ENCODE measurements around the gene PARG.
A peak's percentile ranks its signal among the peaks of the same experiment; 100 is the strongest.
"Not testable (repeated sequence)": the region's sequence is repeated elsewhere in the genome, so short reads cannot be mapped to it uniquely, and the experiment has no call there.

The PARG gene

GRCh38 chr10:49941447-49942338 is at the start of gene PARG, which contains the start of gene TIMM23B:
Gene PARG, minus strand, starts transcription at chr10:49942027. Its CDS starts 302 bp downstream, at chr10:49941725.
Gene TIMM23B, plus strand, starts transcription at chr10:49942053. Its CDS starts 142 bp downstream, at chr10:49942195.
- not testable (repeated sequence) for H3K27me3 ChIP-seq (replicated peaks; ENCODE audit: insufficient read depth, low read length); H3K9me3 ChIP-seq (replicated peaks; ENCODE audit: insufficient read depth, low read length); H3K36me3 ChIP-seq (replicated peaks; ENCODE audit: insufficient read depth, low read length); H3K9me2 ChIP-seq (replicated peaks; ENCODE audit: insufficient read depth, low read length); H4K20me1 ChIP-seq (ENCODE audit: insufficient read depth, low read length); H3F3A ChIP-seq (ENCODE audit: insufficient read depth, low read length); H3K4me1 ChIP-seq (ENCODE audit: low read length)
- Histone ChIP-seq H3K79me2 (ENCODE audit: low read length) (peaks cover 52% of the 10 kb centered on the region), H3K9ac (ENCODE audit: low read length) (peak within 1 kb of the TSS; percentile 85), H3K4me3 (ENCODE audit: low read length) (peak within 1 kb of the TSS; percentile 68), H3K4me2 (ENCODE audit: low read depth, low read length) (peak within 1 kb of the TSS; percentile 60), H3K27ac (ENCODE audit: low read length) (peak within 1 kb of the TSS; percentile 52; the same call in 1 of the 2 replicates), H2AFZ (ENCODE audit: low read length) (0 out of 2 replicates have a peak within 1 kb of the TSS, but pooled peaks have one; percentile 35)
- DNase-seq, result peak; percentile 83

- H2AFZ ChIP-seq (ENCODE audit: low read length); H4K20me1 ChIP-seq (ENCODE audit: insufficient read depth, low read length); H3K9ac ChIP-seq (ENCODE audit: low read length); H3K27ac ChIP-seq (ENCODE audit: low read length); H3K4me3 ChIP-seq (ENCODE audit: low read length); H3K36me3 ChIP-seq (replicated peaks; ENCODE audit: insufficient read depth, low read length); H3K9me3 ChIP-seq (replicated peaks; ENCODE audit: insufficient read depth, low read length); H3K79me2 ChIP-seq (ENCODE audit: low read length); H3K4me1 ChIP-seq (ENCODE audit: low read length); DNase-seq; H3F3A ChIP-seq (ENCODE audit: insufficient read depth, low read length); H3K9me2 ChIP-seq (replicated peaks; ENCODE audit: insufficient read depth, low read length); H3K4me2 ChIP-seq (ENCODE audit: low read depth, low read length); H3K27me3 ChIP-seq (replicated peaks; ENCODE audit: insufficient read depth, low read length): not testable (repeated sequence)
These were observed 46.5 kb upstream of the PARG start, which contains the start of gene AGAP6 for GRCh38 chr10:49988376-49988775. Gene AGAP6, plus strand, starts transcription at chr10:49988406. Its CDS starts 310 bp downstream, at chr10:49988716.

GRCh38 chr10:49987207-49987606 is 45.4 kb upstream of the PARG start:
- not testable (repeated sequence) for H3K4me2 ChIP-seq (ENCODE audit: low read depth, low read length); H4K20me1 ChIP-seq (ENCODE audit: insufficient read depth, low read length); H3K9me2 ChIP-seq (replicated peaks; ENCODE audit: insufficient read depth, low read length); H3K4me3 ChIP-seq (ENCODE audit: low read length); H3K36me3 ChIP-seq (replicated peaks; ENCODE audit: insufficient read depth, low read length); H2AFZ ChIP-seq (ENCODE audit: low read length); H3K9me3 ChIP-seq (replicated peaks; ENCODE audit: insufficient read depth, low read length); H3K27ac ChIP-seq (ENCODE audit: low read length); H3F3A ChIP-seq (ENCODE audit: insufficient read depth, low read length); H3K9ac ChIP-seq (ENCODE audit: low read length); H3K4me1 ChIP-seq (ENCODE audit: low read length); H3K27me3 ChIP-seq (replicated peaks; ENCODE audit: insufficient read depth, low read length); DNase-seq; H3K79me2 ChIP-seq (ENCODE audit: low read length)

- H3K4me1 ChIP-seq (ENCODE audit: low read length); H4K20me1 ChIP-seq (ENCODE audit: insufficient read depth, low read length); DNase-seq; H3K36me3 ChIP-seq (replicated peaks; ENCODE audit: insufficient read depth, low read length); H3K27ac ChIP-seq (ENCODE audit: low read length); H2AFZ ChIP-seq (ENCODE audit: low read length); H3K79me2 ChIP-seq (ENCODE audit: low read length); H3K9ac ChIP-seq (ENCODE audit: low read length); H3K4me3 ChIP-seq (ENCODE audit: low read length); H3K4me2 ChIP-seq (ENCODE audit: low read depth, low read length); H3K9me2 ChIP-seq (replicated peaks; ENCODE audit: insufficient read depth, low read length); H3K9me3 ChIP-seq (replicated peaks; ENCODE audit: insufficient read depth, low read length); H3K27me3 ChIP-seq (replicated peaks; ENCODE audit: insufficient read depth, low read length); H3F3A ChIP-seq (ENCODE audit: insufficient read depth, low read length): not testable (repeated sequence)
These were observed 35.9 kb upstream of the PARG start for GRCh38 chr10:49977756-49978155.

- not testable (repeated sequence) for H3K9ac ChIP-seq (ENCODE audit: low read length); H3K27ac ChIP-seq (ENCODE audit: low read length); H3K79me2 ChIP-seq (ENCODE audit: low read length); H3K27me3 ChIP-seq (replicated peaks; ENCODE audit: insufficient read depth, low read length); H3K9me2 ChIP-seq (replicated peaks; ENCODE audit: insufficient read depth, low read length); H2AFZ ChIP-seq (ENCODE audit: low read length); DNase-seq; H3K4me2 ChIP-seq (ENCODE audit: low read depth, low read length); H3K4me3 ChIP-seq (ENCODE audit: low read length); H3F3A ChIP-seq (ENCODE audit: insufficient read depth, low read length); H3K4me1 ChIP-seq (ENCODE audit: low read length); H3K36me3 ChIP-seq (replicated peaks; ENCODE audit: insufficient read depth, low read length); H3K9me3 ChIP-seq (replicated peaks; ENCODE audit: insufficient read depth, low read length); H4K20me1 ChIP-seq (ENCODE audit: insufficient read depth, low read length)
These were observed 30.3 kb upstream of the PARG start for GRCh38 chr10:49972094-49972493.

GRCh38 chr10:49971466-49971865 is 29.6 kb upstream of the PARG start:
- not testable (repeated sequence) for H3K9ac ChIP-seq (ENCODE audit: low read length); H2AFZ ChIP-seq (ENCODE audit: low read length); H3K27me3 ChIP-seq (replicated peaks; ENCODE audit: insufficient read depth, low read length); H3K79me2 ChIP-seq (ENCODE audit: low read length); H3K4me1 ChIP-seq (ENCODE audit: low read length); H3K4me3 ChIP-seq (ENCODE audit: low read length); H3F3A ChIP-seq (ENCODE audit: insufficient read depth, low read length); H3K4me2 ChIP-seq (ENCODE audit: low read depth, low read length); H3K36me3 ChIP-seq (replicated peaks; ENCODE audit: insufficient read depth, low read length); H3K9me3 ChIP-seq (replicated peaks; ENCODE audit: insufficient read depth, low read length); DNase-seq; H3K27ac ChIP-seq (ENCODE audit: low read length); H3K9me2 ChIP-seq (replicated peaks; ENCODE audit: insufficient read depth, low read length); H4K20me1 ChIP-seq (ENCODE audit: insufficient read depth, low read length)

- H3K27ac ChIP-seq (ENCODE audit: low read length); H4K20me1 ChIP-seq (ENCODE audit: insufficient read depth, low read length); H3F3A ChIP-seq (ENCODE audit: insufficient read depth, low read length); H3K79me2 ChIP-seq (ENCODE audit: low read length); H3K36me3 ChIP-seq (replicated peaks; ENCODE audit: insufficient read depth, low read length); H3K27me3 ChIP-seq (replicated peaks; ENCODE audit: insufficient read depth, low read length); H3K9me3 ChIP-seq (replicated peaks; ENCODE audit: insufficient read depth, low read length); H3K9ac ChIP-seq (ENCODE audit: low read length); H3K4me1 ChIP-seq (ENCODE audit: low read length); H3K4me3 ChIP-seq (ENCODE audit: low read length); H2AFZ ChIP-seq (ENCODE audit: low read length); H3K4me2 ChIP-seq (ENCODE audit: low read depth, low read length); DNase-seq; H3K9me2 ChIP-seq (replicated peaks; ENCODE audit: insufficient read depth, low read length): not testable (repeated sequence)
These were observed 28.6 kb upstream of the PARG start for GRCh38 chr10:49970331-49970857.

GRCh38 chr10:49953122-49953521 is 11.3 kb upstream of the PARG start:
- not testable (repeated sequence) for H3K4me1 ChIP-seq (ENCODE audit: low read length); H3F3A ChIP-seq (ENCODE audit: insufficient read depth, low read length); H3K36me3 ChIP-seq (replicated peaks; ENCODE audit: insufficient read depth, low read length); H3K9me3 ChIP-seq (replicated peaks; ENCODE audit: insufficient read depth, low read length); H3K9ac ChIP-seq (ENCODE audit: low read length); H2AFZ ChIP-seq (ENCODE audit: low read length); H4K20me1 ChIP-seq (ENCODE audit: insufficient read depth, low read length); H3K9me2 ChIP-seq (replicated peaks; ENCODE audit: insufficient read depth, low read length); H3K4me2 ChIP-seq (ENCODE audit: low read depth, low read length); H3K27ac ChIP-seq (ENCODE audit: low read length); H3K27me3 ChIP-seq (replicated peaks; ENCODE audit: insufficient read depth, low read length); DNase-seq; H3K4me3 ChIP-seq (ENCODE audit: low read length)
- peaks cover 34% of the 10 kb centered on the region for H3K79me2 ChIP-seq (ENCODE audit: low read length)

All from MM.1S (cell line).